NT2/D1 (cell line): ENCODE data around the gene RTL1.

Experiments used
- SUZ12 ChIP-seq: IDR thresholded peaks from 2 replicates; pipeline ENCODE4 v1.6.1; 2011; ENCODE audit not compliant: insufficient read length, insufficient read depth; ENCODE audit errors: extremely low read depth
- YY1 ChIP-seq: IDR thresholded peaks from 2 replicates; pipeline ENCODE4 v1.6.1; 2011; ENCODE audit not compliant: insufficient read length, insufficient read depth

- no peak for TF ChIP-seq YY1
- no peak for TF ChIP-seq SUZ12
These were observed 61.6 kb downstream of the RTL1 start for GRCh38 chr14:100841761-100842403.
